HG02678 (cell line): ENCODE results near the gene ANKRD23.

ENCODE experiments used
- ATAC-seq: cut with Tn5 transposase; IDR thresholded peaks from one replicate; pipeline ENCODE4 v1.9.1; 2021; ENCODE audit warnings: mild to moderate bottlenecking, moderate library complexity; ENCODE audit not compliant: unreplicated experiment

ANKRD23 gene

DNA sequence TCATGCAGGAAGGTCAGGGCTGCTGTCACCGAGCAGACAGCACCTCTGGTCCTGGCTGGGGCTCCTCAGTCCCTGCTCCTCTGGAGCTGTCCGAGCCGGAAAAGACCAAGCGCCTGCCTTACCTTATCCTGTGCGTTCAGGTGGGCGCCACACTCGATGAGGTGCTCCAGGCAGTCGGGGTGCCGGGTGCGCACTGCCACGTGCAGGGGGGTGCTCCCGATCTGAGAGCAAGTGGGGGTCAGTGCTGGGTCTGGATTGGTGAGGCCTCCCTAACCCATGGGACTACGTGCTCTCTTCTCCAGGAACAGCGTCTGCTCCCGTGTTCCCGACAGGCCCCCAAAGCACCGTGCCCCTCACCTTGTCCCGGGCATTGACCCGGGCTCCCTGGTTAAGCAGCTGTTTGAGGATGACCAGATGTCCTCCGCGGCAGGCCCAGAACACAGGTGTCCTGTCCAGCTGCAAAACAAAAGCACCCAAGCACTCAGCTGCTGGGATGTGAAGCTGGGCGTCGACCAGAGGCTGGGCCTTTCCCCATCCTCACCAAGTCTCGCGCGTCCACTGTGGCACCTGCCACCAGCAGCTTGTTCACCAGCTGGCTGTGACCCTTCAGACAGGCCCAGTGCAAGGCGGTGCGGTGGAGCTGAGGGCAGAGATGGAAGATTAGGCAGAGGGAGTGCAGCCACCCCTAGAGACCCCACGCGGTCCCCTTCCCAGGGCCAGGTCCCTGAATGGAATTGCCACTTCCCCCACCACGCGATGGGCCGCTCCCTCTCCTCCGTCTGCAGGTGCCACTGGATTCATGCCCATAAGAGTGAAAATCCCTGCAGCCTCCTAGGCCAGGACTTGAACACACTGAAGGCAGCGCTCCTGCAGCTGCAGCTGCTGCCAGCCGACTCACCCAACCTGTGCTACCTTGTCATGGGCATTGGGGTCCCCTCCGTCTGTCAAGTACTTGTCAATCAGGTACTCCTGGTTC, 3.7 kb downstream of the ANKRD23 start:
- ATAC-seq = no peak

DNA sequence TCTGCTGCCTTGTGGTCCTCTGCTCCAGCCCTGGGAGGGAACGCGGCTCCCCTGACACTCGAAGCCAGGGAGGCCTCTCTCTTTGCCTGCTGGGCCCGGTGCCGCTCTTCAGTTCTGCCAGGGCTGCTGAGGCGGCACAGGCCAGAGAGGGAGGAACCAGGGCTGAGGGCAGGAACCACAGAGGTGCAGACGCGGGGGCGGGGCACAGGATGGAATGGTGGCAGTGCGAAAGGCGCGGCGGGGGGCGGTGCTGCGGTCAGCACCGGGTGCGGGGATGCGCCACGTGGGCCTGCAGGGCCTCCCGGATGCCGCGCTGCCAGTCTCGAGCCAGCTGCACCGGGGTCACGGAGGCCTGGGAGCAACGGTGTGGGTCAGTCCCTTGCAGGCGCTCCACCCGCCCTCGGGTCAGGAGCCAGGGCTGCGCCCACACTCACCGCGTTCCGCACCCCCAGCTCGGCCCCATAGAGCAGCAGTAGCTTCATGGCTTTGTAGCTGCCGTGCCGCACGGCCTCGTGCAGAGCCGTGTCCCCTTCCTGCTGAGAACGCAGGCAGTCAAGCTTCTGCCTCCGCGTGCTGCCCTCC, 4.4 kb downstream of the ANKRD23 start:
- peak; percentile 84 for ATAC-seq

DNA sequence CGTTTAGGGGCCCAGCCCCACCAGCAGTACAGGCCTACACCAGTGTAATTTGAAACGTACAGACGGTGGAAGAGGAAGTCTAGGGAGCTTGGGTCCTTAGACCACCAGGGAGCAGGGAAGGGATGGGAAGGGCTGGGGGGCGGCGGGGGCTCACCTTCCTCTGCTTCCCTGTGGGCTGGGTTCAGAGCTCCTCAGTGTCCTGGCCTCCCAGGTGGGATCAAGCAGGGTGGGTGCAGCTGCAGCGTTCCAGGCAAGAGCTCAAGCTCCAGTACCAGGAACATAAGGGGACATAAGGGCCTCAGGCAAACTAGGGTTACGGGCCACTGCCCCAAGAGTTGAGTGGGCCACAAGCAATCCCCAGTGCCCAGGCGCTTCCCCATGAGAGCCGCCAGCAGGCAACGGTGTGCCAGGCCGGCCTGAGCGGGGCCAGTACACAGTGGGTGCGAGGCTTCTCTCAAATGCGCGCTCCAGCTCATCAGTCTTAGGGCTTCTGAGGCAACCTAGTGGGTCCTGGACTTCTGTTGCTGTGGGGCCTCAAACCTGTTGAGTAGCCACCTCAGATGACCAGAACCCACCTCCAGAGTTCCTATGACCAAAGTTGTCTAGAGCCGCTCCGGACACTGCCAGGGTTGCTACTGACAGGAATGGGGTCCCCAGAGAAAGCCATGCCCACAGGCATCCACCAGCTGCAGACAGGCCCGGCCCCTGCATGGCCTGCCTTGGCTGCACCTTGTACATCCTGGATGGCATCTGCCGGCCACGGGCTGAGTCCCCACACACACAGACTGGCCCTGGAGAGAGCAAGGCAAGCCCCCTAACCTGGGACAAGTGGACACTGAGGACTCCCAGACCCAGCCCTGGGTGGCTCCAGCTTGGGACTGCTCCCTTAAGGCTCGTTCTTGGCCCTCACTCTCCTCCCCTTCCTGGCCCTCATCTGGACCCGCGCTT, 5.2 kb downstream of the ANKRD23 start:
- peak; percentile 4 for ATAC-seq

DNA sequence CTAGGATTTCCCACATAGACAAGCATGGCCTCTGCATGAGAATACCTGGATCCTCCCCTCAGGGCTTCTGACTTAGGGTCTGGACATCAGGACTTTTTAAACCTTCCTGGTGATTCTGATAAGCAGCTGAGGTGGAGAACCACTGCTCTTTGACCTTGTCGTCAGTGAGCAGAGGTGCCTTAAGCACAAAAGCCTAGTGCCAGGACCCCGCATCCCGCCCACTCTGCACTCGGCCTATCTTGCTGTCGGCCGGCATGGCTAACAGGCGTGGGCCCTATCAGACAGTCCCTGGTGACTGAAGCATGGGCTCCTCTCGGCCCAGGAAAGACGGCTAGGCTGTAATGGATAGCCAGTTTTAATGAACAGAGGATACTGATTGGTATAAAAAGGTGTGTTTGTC, 6.2 kb downstream of the ANKRD23 start:
- ATAC-seq = no peak

DNA sequence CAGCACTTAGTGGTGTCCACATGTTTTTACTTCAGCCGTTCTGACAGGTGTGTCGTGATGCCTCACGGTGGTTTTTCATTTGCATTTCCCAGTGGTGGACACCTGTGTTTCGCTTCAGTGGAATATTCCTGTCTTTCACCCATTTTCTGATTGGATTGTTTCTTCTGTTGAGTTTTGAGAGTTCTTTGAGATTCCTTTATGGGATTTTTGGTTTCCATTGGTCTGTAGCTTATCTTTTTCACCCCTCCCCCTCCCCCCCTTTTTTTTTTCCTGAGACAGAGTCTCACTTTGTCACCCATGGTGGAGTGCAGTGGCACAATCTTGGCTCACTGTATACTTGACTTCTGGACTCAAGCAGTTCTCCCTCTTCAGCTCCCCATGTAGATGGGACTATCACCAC, 8.0 kb downstream of the ANKRD23 start:
- no peak for ATAC-seq

DNA sequence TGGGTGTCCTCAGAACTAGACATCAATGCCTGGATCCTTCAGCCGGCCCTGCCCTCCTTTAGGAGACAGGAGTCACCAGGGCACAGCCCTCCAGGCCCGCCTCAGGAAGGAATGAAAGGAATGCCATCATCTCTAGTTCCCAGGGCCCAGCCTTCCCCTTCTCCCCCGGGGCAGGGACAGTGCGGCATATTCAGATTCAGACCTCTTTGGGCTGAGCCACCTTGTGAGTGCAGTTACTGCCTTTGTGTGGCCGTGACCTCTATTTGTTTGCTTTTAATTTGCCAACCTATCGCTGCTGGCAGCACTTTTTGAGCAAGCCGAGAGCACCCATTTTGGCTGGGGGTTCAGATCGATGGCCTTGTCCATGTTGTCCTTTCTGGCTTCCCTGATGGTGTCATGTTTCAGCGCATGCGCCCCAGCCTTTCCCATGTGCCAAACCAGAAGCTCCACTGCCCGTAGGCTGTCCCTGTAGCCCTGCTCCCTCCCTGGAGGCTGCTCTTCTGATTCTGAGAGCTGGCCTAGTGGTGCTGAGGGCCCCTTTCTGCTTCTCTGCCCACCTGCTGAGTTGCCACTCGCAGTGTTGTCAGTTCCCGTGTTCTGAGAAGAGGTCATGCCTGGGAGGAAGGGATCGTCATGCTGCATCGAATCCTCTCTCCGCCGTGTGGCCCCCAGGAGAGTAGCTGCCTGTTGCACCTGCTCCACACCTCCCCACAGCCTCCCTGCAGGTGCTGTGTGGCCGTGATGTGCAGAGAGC, 10.9 kb downstream of the ANKRD23 start:
- no peak for ATAC-seq

DNA sequence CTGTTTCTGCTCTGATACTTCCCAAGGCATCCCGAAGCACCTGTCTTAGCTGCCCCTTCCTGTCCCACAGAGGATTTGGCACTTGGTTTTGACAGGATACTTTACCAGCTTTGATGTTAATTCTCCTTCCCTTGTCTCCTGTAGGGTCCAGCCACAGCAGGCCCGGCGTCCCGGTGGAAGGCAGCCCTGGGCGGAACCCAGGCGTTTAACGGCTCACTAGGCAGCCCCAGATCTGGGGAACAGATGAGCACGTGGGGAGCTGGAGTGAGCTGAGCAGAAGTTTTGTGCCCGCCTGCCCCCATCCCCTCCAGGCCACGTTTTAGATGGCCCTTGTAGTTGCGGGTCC, 11.4 kb downstream of the ANKRD23 start:
- ATAC-seq = no peak

DNA sequence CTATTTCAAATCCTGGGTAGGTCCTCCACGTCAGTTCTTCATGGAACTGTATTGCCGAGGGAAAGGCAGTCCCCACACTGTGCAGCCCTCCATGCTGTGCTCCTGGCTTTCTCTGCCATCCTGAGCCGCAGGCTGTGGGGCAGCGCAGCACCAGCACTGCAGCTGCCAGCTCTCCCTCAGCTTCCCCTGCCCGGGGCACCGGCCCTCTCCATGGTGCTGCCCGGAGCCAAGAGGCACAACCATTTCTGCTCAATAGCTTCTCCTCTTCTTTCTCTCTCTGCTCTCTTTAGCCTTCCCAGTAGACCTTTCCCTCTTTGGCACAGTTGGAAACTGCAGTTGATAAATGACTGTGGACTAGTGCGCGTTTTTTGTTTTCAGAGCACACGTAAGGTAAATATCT, 12.1 kb downstream of the ANKRD23 start:
- no peak for ATAC-seq

DNA sequence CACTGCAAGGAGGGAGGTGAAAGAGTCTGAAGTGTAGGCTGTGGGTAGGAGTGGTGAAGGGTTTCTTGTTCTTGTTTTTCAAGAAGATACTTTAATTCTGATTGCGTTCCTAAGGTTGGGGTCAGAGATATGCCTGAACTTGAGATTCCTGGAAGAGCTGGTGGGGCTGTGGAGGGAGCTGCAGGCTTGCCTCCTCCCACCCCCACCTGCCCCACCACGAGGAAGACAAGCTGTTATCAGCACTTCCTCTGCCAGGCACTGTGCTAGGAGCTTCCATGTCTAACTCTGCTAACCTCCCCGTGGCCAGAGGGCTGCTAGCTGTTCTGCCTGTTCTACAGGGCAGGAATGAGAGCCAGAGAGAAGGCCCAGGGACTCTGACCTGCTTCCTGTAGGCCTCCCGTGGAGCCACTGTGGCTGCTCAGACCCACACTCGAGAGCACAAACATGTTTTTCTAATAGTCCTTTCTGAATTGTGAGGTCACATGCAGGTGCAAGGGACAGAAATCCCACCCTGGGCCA, 13.7 kb downstream of the ANKRD23 start:
- no peak for ATAC-seq

DNA sequence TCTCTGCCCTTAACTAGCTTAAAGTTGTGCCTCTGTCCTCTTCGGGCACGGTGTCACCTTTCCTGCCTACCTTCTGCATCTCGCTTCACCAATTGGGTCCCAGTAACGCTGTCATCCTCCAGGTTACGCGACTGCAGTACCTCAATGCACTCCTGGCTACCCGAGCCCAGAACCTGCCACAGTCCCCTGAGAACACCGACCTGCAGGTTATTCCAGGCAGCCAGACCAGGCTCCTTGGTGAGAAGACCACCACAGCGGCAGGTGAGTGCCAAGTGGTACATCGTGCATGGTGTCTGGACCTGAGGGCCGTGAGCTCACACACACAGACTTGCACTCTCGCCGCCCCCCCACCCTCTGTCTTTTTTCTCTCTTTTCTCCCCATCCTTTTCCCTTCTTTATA, 14.9 kb downstream of the ANKRD23 start:
- no peak for ATAC-seq

DNA sequence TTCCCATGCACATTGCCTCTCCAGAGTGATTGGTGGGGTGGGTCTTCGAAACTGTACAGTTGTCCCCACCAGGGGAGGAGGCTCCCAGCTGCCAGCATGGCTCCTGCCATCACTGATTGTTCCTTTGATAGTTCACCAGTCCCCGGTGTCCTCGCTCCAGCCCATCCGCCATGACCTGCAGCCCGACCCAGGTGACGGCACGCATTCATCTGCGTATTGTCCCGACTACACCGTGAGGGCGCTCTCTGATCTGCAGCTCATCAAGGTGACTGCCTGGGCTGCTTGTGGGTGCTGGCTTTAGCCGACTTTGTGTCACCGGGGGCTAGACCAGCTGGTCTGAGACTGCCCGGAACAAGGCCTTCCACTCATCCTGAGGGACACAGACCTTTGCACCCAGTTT, 15.4 kb downstream of the ANKRD23 start:
- ATAC-seq = no peak

DNA sequence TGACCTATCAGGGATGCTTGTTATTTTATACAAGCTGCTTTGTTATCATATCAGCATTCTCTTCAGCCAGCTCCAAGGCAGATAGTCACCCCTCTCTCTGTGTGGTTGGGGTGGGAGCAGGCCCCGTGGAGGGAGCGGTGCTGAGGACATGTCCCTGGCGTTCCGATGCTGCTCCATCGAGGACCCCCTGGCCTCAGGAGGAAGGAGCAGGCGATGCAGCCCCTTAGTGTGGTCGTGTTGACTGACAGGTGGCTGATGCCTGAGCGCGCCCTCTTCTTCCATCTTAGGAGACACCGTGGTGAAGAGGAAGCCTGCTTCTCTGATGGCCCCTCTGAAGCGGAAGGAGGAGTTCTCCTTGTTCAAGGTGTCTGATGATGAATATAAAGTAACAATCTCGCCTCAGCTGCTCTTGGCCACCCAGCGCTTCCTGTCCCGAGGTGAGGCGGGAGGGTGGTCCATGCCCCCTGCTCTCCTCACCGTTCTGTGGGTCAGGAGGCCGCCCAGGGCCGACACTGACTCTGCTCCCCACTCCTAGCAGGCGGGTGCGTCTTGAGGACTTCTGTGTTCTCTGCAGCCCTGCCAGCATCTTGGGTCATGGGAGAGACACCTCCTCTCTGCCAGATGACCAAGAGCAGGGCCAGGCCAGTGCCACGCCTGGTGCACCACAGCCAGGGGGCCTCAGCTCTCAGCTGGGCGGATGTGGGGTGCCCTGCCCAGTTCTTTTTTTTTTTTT, 17.1 kb downstream of the ANKRD23 start:
- no peak for ATAC-seq

DNA sequence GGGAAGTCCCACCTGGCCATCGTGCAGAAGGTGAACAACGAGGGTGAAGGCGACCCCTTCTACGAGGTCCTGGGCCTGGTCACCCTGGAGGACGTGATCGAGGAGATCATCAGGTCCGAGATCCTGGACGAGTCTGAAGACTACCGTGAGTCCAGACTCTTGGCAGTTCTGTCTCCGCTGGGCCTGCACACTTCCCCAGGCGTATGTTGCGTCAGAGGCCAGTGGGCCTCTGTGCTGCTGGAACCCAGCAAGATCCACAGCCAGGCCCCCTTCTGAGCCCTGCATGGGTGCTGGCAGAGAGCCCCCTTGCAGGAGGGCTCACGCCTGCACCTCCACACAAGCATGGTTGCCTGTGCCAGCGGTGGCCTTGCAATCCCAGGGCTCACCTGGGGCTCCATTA, 18.8 kb downstream of the ANKRD23 start:
- no peak for ATAC-seq

DNA sequence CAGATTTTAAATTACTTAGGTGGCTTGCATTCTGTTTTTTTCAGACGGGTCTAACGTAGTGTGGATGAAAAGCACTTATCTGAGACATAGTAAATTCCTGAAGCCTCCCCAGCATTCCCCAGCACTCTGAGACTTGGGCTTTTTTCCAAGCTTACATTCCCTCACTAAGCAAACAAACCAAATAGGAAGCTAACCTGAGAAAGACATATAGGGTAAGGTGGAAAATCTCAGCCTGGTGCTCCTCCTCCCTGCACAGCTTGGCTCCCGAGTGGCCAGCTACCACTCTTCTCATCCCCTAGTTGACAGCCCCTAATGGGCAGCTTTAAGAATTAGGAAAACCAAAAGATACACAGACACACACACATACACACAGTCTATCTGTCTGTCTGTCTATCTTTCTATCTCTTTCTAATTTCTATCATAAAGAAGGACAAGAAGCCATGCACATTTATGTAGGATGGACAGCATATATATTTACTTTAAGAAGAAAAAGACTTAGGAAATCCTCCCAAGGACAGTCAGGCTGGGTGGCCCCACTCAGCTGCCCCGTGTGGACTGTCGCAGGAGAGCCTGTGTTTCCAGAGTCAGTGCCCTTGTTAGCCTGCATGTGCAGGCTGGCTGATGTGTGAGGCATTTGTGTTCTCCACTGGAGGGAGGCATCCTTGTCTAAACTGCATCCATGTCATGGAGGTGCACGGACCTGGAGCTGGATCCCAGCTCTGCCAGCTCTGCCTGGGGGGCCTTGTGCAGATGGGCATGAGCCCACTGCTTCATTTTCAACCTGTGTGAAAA, 19.5 kb downstream of the ANKRD23 start:
- no peak for ATAC-seq

DNA sequence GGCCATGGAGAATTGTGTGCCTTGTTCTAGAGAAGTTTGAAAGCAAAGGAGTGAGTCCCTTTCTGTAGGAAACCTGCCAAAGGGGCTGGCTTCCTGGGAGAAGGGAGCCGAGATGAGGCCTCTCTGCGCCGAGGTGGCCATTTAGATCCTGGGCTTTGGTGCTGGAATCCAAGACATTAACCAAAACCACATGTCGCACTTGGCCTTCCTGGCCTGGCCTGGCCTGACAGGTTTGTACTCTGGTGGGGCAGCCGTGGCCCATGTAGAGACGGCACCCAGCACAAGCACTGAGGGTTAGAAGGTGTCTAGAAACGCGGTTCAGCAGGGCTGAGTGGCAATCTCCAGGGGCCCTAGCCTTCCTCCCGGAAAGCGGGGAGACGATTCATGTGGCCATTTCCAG, 20.6 kb downstream of the ANKRD23 start:
- ATAC-seq = no peak

DNA sequence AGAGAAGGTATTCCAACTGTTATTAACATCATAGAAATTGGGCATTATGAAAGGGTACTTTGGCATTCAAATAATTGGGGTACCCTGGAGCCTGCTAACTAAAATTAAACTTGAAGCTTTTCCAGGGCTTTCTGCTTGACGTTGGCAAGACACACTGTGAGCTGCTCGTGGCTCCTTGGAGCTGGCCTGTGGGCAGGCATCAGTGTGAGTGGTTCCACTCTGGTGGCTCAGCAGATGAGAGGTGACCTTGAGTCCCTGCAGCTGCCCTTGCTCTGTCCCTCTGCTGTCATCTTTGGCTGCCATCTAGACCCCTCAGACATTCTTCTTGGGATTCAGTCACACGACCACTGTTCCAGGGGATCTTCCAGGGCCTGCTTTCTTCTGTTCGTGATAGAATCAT, 21.0 kb downstream of the ANKRD23 start:
- no peak for ATAC-seq

DNA sequence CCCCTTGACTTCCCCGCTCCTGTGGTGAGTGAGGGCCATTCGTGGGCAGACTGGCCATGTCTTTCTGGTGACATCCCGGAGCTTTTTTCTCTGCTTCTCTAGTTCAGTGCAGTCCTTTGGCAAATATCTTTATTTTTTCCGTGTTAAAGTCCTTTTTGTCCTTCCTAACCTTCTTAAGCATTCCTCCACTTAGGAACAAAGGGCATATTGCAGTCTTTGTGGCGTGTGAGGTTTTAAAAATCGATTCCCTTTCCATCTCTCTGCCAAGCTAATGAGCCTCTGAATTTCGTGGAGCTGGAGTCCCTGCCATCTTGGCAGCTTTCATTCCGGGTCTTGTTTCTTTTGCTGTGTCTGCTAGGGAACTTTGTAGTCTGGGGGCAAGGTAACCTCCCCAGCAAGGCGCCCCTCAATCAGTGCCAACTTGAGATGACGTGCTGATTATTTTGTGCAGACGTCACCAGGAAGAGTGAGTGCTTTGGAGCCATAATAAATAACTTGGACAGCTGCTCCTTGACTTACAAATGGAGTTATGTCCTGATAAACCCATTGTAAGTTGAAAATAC, 22.6 kb downstream of the ANKRD23 start:
- no peak for ATAC-seq

DNA sequence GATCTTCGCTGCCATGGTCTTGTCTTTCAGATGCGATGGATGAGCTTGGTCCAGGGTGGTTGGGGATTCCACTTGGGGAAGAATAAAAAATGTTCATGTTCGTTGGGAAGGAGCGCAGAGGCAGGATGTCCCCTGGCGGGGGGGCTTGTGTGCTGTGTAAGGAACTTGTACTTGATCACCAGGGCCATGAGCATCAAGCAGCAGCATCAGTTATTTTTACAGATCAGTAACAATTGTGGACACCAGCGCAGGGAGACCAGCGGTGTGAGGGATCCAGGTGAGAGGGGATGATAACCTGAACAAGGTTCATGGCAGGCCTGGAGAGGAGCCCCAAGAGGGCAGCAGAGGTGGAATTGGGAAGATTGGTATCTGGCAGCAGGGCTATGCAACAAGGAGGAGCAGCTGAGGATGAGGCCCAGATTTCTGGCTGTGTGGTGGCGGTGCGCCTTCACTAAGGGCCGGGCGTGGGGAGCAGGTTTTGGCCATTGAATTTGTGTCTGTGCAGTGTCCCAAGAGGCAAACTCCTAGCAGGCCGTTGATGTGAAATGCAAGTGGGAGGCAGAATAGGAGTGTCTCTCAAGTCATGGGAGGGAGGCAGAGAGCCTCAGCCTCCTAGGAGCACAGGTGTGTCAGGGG, 23.8 kb downstream of the ANKRD23 start:
- no peak for ATAC-seq
